Adipocyte (in vitro differentiated cells): ENCODE data around the gene PARP16.

Source experiments
- DNase-seq: peaks from one replicate; pipeline ENCODE4 v3.0.0-alpha.2; 2015; ENCODE audit warnings: low read depth
- H3K27me3 ChIP-seq: replicated peaks from 2 replicates; pipeline ENCODE4 v1.7.0; 2013; ENCODE audit warnings: mild to moderate bottlenecking, low read length, moderate library complexity; ENCODE audit not compliant: control insufficient read depth, insufficient read depth
- H3K36me3 ChIP-seq: 2 replicates; pipeline ENCODE4 v1.7.0; 2013; ENCODE audit warnings: low read length, mild to moderate bottlenecking, moderate library complexity; ENCODE audit not compliant: control insufficient read depth, insufficient read depth, severe bottlenecking
- H3K4me1 ChIP-seq: 2 replicates; pipeline ENCODE4 v1.7.0; 2013; ENCODE audit warnings: mild to moderate bottlenecking, low read length, moderate library complexity; ENCODE audit not compliant: control insufficient read depth, insufficient read depth
- H3K4me3 ChIP-seq: 2 replicates; pipeline ENCODE4 v1.7.0; 2013; ENCODE audit warnings: mild to moderate bottlenecking, low read length, moderate library complexity
- H3K9ac ChIP-seq: 2 replicates; pipeline ENCODE4 v1.7.0; 2013; ENCODE audit warnings: mild to moderate bottlenecking, low read length, moderate library complexity
- H3K9me3 ChIP-seq: 2 replicates; pipeline ENCODE4 v1.7.0; 2013; ENCODE audit warnings: mild to moderate bottlenecking, low read length, moderate library complexity; ENCODE audit not compliant: control insufficient read depth

The PARP16 gene, protein sequence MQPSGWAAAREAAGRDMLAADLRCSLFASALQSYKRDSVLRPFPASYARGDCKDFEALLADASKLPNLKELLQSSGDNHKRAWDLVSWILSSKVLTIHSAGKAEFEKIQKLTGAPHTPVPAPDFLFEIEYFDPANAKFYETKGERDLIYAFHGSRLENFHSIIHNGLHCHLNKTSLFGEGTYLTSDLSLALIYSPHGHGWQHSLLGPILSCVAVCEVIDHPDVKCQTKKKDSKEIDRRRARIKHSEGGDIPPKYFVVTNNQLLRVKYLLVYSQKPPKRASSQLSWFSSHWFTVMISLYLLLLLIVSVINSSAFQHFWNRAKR

DNA sequence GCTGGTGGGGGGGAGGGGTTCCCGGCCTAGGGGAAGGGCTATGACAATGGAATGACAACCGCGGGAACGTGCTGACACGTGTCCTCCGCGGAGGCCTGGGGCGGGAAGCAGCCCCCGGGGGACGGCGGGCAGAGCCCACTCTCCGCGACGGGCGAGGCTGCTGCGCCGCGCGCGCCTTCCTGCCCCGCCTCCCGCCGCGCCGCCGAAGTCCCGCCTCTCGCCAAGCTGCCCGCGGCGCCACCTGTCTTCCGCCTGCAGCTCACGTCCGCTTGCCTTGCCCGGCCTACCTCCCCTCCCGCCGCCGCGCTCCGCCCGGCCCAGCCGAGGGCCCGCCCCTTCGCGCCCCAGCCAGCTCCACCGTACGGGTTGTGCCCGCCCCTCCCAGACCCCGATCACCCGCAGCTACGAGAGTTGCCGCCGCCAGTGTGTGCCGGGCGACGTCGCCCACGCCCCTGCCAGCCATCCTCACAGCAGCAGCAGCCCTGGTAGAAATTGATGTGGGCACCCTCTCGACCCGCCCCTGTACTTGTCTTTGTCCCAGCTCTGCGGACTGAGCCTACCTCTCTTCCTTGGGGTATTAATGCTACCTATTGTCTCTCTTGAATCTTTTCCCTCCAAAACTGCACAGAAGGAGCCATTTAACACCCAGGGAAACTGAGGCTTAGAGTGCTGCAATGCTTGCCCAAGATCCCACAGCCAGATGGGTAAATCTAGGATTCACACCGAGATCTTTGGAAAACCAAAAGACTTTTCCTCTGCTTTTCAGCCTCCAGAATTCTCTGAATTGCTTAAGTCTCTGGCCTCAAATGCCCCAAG is at the start of gene PARP16:
Gene PARP16 (minus strand): TSS at position 180 of the 816 bp plus-strand sequence. CDS start 457 bp downstream, outside the sequence.
- peak within 1 kb of the TSS; percentile 85 for H3K9ac ChIP-seq
- peak within 1 kb of the TSS; percentile 84 for H3K4me3 ChIP-seq

DNA sequence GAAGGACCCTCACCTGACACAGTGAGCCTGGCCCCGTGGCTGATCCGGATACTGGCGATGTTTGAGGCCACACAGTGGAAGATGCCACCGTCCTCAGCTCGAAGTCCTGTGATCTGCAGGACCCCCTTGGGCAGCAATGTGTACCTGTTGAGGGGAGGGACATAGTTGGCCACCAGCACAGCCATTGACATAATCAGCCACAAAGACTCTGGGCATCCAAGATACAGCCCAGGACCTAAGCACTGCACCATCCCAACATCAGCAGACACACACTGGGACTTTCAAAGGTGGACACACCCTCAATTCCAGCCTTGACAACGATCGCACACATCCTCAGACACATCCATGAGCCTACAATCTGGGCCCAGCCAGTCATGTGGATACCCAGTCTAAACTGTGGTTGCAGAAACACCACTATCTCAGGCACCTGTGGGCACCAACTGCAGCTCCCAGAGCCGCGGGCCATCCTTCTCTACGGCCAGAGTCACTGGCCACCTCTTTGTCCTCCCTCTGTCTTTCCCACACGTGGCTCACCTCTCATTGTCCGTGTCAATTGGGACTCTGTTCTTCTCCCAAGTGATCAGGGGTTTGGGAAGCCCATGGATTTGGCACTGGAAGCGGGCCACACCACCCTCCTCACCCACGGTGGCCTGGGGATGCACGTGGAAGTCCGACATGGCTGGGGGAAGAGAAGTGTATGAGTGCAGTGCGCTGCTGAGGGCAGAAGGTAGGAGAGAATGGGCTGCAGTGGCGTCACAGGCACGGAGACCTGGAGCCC is 48.8 kb upstream of the PARP16 start:
- no peaks in the 10 kb centered on the region for H3K9me3 ChIP-seq
- no peaks in the 10 kb centered on the region for H3K36me3 ChIP-seq
- no peak overlapping the region for H3K4me3 ChIP-seq
- H3K27me3 ChIP-seq, result peaks cover 77% of the 10 kb centered on the region
- no peak overlapping the region for H3K9ac ChIP-seq
- no peaks in the 10 kb centered on the region for H3K4me1 ChIP-seq
- no peak for DNase-seq

More for the DNA sequence above, at the start of gene PARP16:
- no peaks in the 10 kb centered on the region for H3K36me3 ChIP-seq
- no peaks in the 10 kb centered on the region for H3K27me3 ChIP-seq
- H3K4me1 ChIP-seq, result peaks cover 8% of the 10 kb centered on the region
- peak; percentile 93 for DNase-seq
- no peaks in the 10 kb centered on the region for H3K9me3 ChIP-seq

DNA sequence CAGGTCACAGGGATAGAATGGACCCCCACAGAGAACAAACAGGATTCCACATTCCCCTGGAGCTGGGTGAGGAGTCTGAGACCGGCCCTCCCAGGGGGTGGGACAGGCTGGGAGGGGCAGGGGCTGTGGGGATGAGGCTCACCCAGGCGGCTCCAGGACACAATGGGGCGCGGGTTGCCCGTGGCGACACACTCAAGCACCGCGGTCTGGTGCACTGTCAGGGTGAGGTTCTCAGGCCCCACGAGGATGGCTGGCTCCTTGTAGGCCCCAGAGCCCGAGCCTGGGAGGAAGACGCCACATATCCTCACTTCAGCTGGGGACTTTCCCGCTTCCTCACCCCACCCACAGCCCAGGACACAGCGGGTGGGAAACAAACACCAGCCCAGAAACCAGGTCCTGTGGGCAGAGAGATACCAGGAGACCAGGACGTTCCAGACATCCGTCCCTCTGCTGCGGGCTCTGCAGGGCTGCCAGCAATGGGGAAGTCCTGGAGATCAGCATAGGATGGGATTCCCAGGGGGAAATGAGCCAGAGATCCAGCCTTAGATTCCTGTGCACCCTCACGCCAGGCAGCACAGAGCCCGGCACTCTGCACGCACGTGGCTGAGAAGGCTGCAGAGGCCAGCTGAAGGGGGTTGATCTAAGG is 48.0 kb upstream of the PARP16 start:
- no peak for DNase-seq
- H3K9me3 ChIP-seq, result no peaks in the 10 kb centered on the region
- no peak overlapping the region for H3K4me3 ChIP-seq
- no peaks in the 10 kb centered on the region for H3K36me3 ChIP-seq
- no peak overlapping the region for H3K9ac ChIP-seq
- peaks cover 75% of the 10 kb centered on the region for H3K27me3 ChIP-seq
- H3K4me1 ChIP-seq, result no peaks in the 10 kb centered on the region

DNA sequence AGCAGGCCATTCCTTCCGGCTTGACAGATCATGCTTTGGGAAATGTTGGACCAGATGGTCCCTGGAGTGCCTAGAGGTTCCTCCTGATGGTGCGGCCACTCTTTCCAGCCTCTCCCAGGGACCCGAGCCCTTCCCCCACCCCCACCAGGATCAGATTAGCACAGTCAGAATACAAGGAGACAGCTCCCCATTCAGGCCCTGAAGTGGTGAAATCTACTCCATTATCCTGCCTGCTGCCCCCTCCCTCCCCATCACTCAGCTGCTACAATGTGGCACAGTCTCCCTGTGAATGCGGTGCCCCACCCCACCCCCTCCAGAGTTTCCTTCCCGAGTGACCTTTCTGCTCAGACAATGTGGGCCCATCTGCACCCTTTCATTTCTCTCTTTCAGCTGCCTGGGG is 47.2 kb upstream of the PARP16 start:
- no peaks in the 10 kb centered on the region for H3K9me3 ChIP-seq
- H3K27me3 ChIP-seq, result peaks cover 72% of the 10 kb centered on the region
- H3K9ac ChIP-seq, result no peak overlapping the region
- no peaks in the 10 kb centered on the region for H3K4me1 ChIP-seq
- no peaks in the 10 kb centered on the region for H3K36me3 ChIP-seq
- H3K4me3 ChIP-seq, result no peak overlapping the region
- no peak for DNase-seq

DNA sequence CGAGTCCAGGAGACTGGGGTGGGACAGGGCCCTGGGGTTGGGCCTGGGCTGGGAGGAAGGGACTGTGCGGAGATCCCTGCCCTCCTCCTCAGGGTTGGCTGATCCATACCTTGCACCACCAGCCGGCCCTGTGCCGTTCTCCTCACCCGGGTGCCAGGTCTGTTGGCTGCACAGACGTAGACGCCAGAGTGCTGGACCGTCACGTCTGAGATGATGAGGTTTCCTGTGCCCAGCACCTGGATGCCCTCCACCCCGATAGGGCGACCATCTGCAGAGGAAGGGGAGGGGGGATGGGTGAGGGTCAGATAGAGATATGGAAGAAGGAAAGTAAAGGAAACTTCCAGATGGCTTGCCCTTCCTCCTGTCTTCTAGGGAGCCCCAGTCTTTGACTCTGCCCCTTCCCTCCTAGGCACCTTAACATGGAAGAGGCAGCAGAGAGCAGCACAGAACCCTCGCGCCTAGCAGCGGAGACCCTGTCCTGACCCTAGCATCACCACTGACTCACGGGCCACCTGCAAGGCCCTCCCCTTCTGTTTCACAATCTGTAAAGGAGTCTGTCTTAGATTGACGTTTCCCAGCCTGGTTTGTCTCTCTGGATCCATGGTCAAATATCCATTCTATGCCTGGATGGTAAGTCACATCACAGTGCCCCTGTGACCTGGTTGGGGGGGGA is 46.6 kb upstream of the PARP16 start:
- Histone ChIP-seq H3K9ac (no peak overlapping the region), H3K36me3 (no peaks in the 10 kb centered on the region), H3K4me3 (no peak overlapping the region), H3K27me3 (peaks cover 70% of the 10 kb centered on the region), H3K9me3 (no peaks in the 10 kb centered on the region), H3K4me1 (no peaks in the 10 kb centered on the region)
- DNase-seq, result no peak

DNA sequence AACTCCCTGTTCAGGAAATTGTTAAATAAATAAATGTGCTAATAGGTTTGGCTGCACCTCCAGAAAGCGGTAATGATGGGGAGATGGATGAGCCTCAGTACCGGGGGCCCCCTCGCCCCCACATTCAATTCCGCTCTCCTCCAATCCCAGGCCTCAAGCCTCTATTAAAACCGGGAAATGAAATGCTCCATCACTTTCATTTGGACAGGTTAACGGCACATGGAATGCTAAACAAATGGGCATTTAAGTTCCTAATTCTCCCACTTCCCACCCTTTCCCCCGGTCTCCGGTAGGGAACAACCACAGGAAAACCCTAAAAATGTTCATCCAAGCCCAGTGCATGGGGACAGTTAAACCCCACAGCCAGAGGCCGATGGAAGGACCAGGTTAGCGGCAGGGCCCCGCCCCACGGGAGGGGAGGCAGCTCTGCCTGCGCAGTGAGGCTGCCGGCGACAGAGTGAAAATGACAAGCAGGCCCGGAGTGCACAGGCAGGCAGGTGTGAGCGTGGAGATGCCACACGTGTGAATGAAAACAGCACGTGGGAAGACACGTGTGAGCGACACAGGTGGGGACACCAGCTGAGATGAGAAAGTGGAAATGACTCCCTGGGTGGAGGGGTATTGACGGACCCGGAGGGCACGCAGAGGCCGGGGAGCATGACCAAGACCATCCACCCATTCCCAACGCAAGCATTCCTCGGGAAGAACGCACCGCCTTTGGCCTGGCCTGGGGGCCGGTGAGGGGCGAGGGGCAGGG is 45.9 kb upstream of the PARP16 start:
- H3K9ac ChIP-seq, result no peak overlapping the region
- H3K4me3 ChIP-seq, result no peak overlapping the region
- no peak for DNase-seq
- no peaks in the 10 kb centered on the region for H3K4me1 ChIP-seq
- H3K9me3 ChIP-seq, result no peaks in the 10 kb centered on the region
- no peaks in the 10 kb centered on the region for H3K36me3 ChIP-seq
- H3K27me3 ChIP-seq, result peaks cover 68% of the 10 kb centered on the region

DNA sequence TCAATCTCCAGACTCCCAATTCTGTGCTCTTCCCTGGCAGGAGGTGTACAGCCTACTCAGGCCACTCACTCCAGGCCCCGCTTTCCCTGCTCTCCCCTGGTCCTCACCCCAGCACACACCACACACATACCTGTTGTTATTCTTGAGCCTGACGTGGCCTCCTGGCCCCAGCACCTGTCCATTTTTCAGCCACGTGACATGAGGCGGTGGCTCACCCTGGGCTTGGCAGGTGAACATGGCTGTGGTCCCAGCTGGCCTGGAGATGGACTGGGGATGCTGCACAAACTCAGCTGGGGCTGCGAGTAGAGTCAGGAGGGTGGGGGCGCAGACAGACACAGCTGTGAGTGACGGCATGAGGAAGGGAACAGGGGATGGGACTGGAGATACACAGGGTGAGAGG is 45.1 kb upstream of the PARP16 start:
- H3K36me3 ChIP-seq, result no peaks in the 10 kb centered on the region

DNA sequence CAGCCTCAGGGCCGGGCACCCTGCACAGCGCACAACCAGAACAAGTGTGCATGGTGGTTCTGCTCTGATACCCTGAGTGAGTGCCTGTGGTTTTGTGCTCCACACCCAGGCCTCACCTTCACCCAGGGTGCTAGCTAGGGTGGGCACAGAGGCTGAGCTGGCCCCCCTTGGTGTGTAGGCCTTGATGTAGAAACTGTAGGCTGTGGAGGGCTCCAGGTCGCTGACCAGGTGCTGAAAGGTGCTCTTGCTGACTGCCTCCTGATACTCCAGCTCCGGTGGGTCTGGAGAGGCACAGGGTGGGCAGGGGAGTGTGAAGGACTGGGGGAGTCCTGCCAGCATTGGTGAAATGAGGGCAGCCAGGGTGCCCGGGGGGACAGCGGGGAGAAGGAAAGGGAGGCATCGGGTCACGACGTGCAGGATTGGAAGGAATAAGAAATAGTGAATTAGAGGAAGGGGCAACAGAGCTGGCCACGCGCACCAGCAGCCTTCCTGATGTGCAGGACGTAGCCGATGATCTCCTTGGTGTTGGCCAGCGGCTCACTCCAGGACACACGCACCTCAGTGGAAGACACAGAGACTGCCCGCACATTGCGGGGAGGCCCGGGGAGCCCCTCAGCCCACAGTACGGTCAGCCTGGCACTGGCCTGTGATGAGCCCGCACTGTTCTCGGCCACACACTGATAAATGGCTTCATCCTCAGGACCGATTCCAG is 44.4 kb upstream of the PARP16 start:
- Histone ChIP-seq H3K4me3 (no peak overlapping the region), H3K4me1 (no peaks in the 10 kb centered on the region), H3K36me3 (no peaks in the 10 kb centered on the region), H3K27me3 (peaks cover 54% of the 10 kb centered on the region), H3K9ac (no peak overlapping the region), H3K9me3 (no peaks in the 10 kb centered on the region)
- no peak for DNase-seq

More for the DNA sequence above, 45.1 kb upstream of the PARP16 start:
- no peaks in the 10 kb centered on the region for H3K4me1 ChIP-seq
- H3K4me3 ChIP-seq, result no peak overlapping the region
- H3K9ac ChIP-seq, result no peak overlapping the region
- H3K9me3 ChIP-seq, result no peaks in the 10 kb centered on the region
- H3K27me3 ChIP-seq, result peaks cover 61% of the 10 kb centered on the region
- DNase-seq, result no peak

DNA sequence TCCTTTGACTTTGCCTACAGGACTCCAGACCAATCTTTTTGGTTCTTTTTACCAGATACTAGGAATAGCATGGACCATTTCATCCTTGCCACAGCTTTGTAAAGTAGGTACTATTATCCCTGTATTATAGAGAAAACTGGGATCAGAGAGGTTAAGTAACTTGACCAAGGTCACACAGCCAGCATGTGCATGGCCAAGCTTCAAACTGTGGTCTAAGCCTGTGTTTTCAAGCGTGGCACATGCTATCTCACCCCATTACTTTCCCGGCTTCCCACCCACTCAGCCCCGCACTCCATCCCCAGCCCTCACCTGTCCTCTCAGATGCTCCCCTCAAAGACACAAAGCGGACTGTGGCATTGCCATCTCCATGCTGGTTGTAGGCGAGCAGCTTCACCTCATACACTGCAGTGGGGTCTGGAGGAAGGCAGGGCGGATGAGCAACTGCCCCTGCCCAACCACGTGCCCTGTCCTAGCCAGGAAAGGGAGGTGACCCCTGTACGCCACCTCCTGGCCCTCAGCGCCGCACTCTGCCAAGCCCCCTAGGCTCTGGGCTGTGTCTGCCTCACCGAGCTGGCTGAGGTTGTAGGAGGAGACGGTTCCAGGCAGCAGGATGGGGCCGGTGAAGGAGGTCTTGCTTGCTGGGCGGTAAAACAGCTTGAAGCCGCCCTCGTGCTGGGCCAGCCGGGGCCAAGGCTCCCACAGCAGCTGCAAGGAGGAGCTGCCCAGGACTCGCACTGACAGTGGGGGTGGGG is 43.5 kb upstream of the PARP16 start:
- no peak overlapping the region for H3K9ac ChIP-seq
- no peak for DNase-seq
- H3K36me3 ChIP-seq, result no peaks in the 10 kb centered on the region
- no peaks in the 10 kb centered on the region for H3K4me1 ChIP-seq
- no peaks in the 10 kb centered on the region for H3K9me3 ChIP-seq
- H3K27me3 ChIP-seq, result peaks cover 45% of the 10 kb centered on the region
- no peak overlapping the region for H3K4me3 ChIP-seq
